Stimulated activated CD8-positive, alpha-beta memory T cell treated with anti-CD3 and anti-CD28 coated beads, Interleukin-7, amount 100 ng/mL, for 4 hours (primary cell): ENCODE results near the gene GAD1.

Source experiments
- DNase-seq, 2 donors: peaks; one replicate each; pipeline ENCODE4 v3.0.0-alpha.2; 2020; ENCODE audit warnings: low read depth in 2 of 2

Gene GAD1

GRCh38 chr2:170895023-170895757 lies 78.5 kb downstream of the GAD1 start:
- DNase-seq: no peak

- no peak for DNase-seq
Measured at GRCh38 chr2:170896622-170897021, 79.9 kb downstream of the GAD1 start.

GRCh38 chr2:170897108-170897507 lies 80.4 kb downstream of the GAD1 start:
- no peak for DNase-seq

- DNase-seq: no peak
Measured at GRCh38 chr2:170905864-170906263, 89.2 kb downstream of the GAD1 start.
